Stimulated activated CD8-positive, alpha-beta memory T cell treated with anti-CD3 and anti-CD28 coated beads, Interleukin-15, amount 100 ng/mL, for 48 hours (primary cell): ENCODE measurements around the gene CMKLR1.

Source experiments
- DNase-seq, 2 donors: peaks; one replicate each; pipeline ENCODE4 v3.0.0-alpha.2; 2020; ENCODE audit warnings: low read depth in 2 of 2

CMKLR1 gene

DNA sequence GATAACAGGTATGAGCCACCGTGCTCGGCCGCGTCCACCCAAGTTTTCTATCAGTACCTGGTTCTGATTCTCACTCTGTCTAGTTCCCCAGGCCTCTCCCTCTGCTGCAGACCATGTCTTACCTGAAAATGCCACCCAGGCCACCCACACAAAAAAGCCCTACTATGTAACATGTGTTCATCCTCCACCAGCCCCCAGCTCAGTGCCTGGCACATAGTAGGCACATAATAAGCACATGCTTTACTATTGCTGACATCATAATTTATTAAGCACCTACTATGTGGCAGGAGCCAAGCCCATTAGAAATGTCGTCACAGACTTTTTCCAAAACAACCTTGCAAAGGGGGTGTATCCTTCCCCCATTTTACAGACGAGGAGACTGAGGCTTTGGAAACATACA, 37.8 kb downstream of the CMKLR1 start:
- no peak for DNase-seq

- no peak for DNase-seq
Observed at GRCh38 chr12:108299980-108300696, 39.0 kb downstream of the CMKLR1 start.

GRCh38 chr12:108299516-108299915, 39.6 kb downstream of the CMKLR1 start:
- no peak for DNase-seq

GRCh38 chr12:108298761-108299275, 40.3 kb downstream of the CMKLR1 start:
- no peak for DNase-seq

- DNase-seq = no peak
Observed at GRCh38 chr12:108297895-108298760, 41.0 kb downstream of the CMKLR1 start.

GRCh38 chr12:108297424-108297823, 41.7 kb downstream of the CMKLR1 start:
- no peak for DNase-seq

DNA sequence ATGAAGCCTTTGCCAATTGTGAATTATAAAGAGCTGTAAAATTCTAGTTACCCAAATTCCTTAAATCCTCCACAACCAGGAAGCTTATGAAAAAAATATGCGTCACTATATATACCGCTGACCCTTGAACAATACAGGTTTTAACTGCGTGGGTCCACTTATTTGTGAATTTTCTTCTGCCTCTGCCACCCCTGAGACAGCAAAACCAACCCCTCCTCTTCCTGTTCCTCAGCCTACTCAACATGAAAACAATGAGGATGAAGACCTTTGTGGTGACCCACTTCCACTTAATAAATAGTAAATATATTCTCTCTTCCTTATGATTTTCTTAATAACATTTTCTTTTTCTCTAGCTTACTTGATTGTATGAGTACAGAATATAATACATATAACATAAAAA, 42.2 kb downstream of the CMKLR1 start:
- DNase-seq = no peak

DNA sequence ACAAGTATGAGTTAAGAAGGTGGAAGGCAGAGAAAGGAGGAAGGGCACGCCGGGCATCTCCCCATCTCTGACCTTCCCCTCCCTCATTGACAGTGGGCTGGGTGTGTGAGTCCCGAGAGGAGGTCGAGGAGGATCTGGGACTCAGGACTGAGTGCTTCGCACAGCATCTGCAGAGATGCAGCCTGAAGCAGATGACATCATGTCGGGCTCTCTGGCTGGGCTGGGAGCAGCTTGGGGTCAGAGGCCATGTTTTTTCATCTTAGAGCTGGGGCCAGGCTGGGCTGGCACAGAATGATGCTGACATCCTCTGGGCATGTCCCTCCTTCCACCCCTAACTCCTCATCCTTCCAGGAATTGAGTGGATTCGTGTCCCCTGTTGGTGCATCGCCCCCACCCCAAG, 43.5 kb downstream of the CMKLR1 start:
- DNase-seq = no peak

GRCh38 chr12:108289350-108290161, 49.6 kb downstream of the CMKLR1 start:
- no peak for DNase-seq

- no peak for DNase-seq
Observed at GRCh38 chr12:108287227-108287626, 51.9 kb downstream of the CMKLR1 start.

DNA sequence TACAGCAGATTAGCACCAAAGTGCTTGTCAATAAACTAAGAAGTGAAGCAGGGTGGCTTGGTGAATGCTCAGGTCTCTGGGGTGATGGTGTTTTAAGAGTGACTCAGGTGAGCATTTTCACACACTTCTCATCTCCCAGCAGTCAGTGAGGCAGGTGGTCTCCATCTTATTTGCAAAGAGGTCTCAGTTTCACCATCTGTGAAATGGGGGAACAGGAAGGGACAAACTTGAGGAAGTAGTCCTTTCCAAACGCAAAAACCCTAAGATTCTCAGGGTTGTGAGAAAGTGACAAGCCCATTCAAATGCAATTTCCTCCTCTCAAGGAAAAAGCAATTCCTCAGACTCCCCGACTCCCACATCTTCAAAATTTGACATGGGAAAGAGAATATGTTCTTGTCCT, 54.1 kb downstream of the CMKLR1 start:
- no peak for DNase-seq

DNA sequence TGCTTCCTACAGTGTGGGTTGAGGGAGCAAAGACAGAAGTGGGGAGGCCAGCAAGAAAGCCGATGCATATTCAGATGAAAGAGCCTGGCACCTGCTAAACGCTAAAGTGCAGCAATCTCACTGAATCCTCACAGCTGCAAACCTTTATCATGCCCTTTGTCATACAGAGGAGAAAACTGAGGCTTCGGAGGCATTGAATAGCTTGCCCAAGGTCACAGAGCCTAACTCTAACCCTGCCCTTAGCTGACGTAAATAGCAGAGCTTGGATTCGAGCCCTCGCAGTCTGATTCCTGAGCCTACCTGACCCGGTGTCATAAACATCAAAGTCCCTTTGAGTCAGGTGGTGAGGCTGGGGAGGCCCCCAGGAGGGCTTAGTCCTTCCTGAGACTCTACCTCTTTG, 54.9 kb downstream of the CMKLR1 start:
- DNase-seq = no peak

DNA sequence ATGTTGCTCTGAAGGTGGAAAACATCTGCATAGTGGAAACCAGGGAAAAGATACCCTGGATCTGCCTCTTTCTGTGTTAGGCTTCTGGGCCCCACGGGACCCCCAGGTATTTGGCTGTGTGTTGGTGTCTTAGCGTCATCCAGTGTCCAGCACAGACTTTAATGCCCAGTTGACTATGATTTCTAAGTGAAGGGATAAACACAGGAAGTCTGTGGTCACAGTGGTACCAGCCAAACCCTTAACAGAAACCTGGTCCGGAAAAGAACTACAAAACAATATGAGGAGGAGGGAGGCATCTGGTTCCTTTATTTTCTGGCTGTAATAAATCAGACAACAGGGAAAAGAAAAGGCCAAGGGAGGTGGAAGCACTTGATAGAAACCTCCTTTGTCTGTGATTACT, 56.4 kb downstream of the CMKLR1 start:
- DNase-seq = no peak

DNA sequence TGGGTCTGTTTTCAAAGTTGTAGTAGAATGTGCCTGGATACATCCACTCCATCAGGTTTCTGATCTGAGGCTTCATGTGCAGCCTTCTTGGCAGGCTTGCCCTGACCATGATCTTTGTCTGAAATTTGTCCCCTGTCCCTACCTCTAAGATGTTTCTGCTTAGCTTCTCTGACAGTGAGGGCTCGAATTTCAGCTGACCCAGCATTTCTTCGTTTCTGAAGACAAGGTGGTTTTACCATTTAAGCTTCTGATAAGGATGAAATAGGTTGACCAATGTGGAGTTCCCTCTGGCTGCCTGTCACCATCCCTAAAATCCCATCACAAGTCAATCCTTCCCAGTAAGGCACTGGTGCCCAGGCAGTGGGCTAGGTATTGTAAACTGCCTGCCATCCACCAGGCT, 57.0 kb downstream of the CMKLR1 start:
- no peak for DNase-seq

- no peak for DNase-seq
Observed at GRCh38 chr12:108277613-108278012, 61.5 kb downstream of the CMKLR1 start.

DNA sequence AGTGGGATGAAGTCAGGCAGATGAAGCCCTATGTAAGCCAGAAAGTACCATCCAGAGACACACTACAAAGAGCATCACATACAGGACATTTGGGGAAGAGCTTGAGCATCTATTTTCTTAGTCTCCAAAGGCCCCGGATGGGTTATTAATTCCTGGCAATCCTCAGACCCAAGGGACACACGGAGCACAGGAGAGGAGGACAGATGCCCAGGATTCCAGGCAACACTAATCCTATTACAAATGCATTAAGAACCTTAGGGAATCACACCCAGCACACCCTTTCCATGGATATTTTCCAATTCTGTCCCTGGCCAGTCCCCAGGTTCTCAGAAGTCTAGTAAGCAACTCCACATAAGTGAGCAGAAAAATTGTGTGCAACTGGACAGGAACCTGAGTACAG, 65.9 kb downstream of the CMKLR1 start:
- DNase-seq = no peak

- DNase-seq = no peak
Observed at GRCh38 chr12:108271951-108272872, 66.9 kb downstream of the CMKLR1 start.

DNA sequence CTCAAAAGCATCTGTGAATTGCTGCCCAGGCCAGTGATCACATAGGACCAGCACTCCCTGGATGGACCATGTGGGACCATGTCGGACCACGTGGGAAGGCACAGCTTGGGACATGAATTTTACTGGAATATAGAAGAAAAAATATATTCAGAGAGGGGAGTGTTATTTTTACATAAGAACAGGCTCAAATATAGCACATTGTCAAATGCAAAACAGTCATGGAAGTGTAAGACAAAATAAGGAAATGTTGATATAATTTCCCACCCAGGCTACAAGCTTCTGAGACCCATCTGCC, 68.3 kb downstream of the CMKLR1 start:
- DNase-seq = no peak

GRCh38 chr12:108270035-108270848, 68.9 kb downstream of the CMKLR1 start:
- DNase-seq = no peak

- DNase-seq = no peak
Observed at GRCh38 chr12:108269224-108269623, 69.9 kb downstream of the CMKLR1 start.
